ENCODE data around the gene XPO5. TPM values are rescaled to one million over a fixed set of nuclear protein-coding genes. Genes with fewer than 3 reads are reported as not detected.
A peak's percentile ranks its signal among the peaks of the same experiment; 100 is the strongest.

XPO5 gene
- total and polyA plus RNA-seq, 9 of the 15 experiments (the other 6 are each of a cell fraction or from before 2014, with no cell fraction given) = 36.0 to 170 (median 99.1) TPM

GRCh38 chr6:43477235-43478007 is 98.4 kb downstream of the XPO5 start, which contains the start of gene TJAP1 (continued):
- TF ChIP-seq ASH1L (IDR thresholded peaks at IDR 0.05; ENCODE audit: borderline replicate concordance, low read depth, partially characterized antibody) = no peak
- TF ChIP-seq SETDB1 (IDR thresholded peaks at IDR 0.05; ENCODE audit: low read length) = no peak
- TF ChIP-seq DIDO1 (tag; IDR thresholded peaks at IDR 0.05; ENCODE audit: low read depth) = peak; percentile 82; the same call in 1 of the 2 replicates
- TF ChIP-seq PKNOX1 (IDR thresholded peaks at IDR 0.05) = peak; percentile 77
- no peak for TF ChIP-seq ARID3B (CRISPR knock-in tag; IDR thresholded peaks at IDR 0.05; ENCODE audit: borderline replicate concordance)
- no peak for TF ChIP-seq DPF2 (IDR thresholded peaks at IDR 0.05)
- TF ChIP-seq SAFB2 (IDR thresholded peaks at IDR 0.05; ENCODE audit: borderline replicate concordance, low read depth, low read length, severe bottlenecking) = no peak
- no peak for TF ChIP-seq STAT6 (CRISPR knock-in tag; IDR thresholded peaks at IDR 0.05)
- TF ChIP-seq HDAC8 (tag; IDR thresholded peaks at IDR 0.05) = no peak
- TF ChIP-seq HSF4 (CRISPR knock-in tag; IDR thresholded peaks at IDR 0.05; ENCODE audit: borderline replicate concordance) = no peak
- no peak for TF ChIP-seq BCL6 (CRISPR knock-in tag; IDR thresholded peaks at IDR 0.05)
- TF ChIP-seq NFYB (IDR thresholded peaks at IDR 0.05; ENCODE audit: extremely low read depth, insufficient read length) = no peak
- no peak for TF ChIP-seq MLX (CRISPR knock-in tag; conservative IDR thresholded peaks at IDR 0.05)
- TF ChIP-seq TCFL5 (CRISPR knock-in tag; conservative IDR thresholded peaks at IDR 0.05) = no peak
- TF ChIP-seq ARID2 (IDR thresholded peaks at IDR 0.05) = no peak
- TF ChIP-seq HIVEP1 (CRISPR knock-in tag; IDR thresholded peaks at IDR 0.05) = peak; percentile 68; the same call in 1 of the 2 replicates
- no peak for TF ChIP-seq ZNF224 (CRISPR knock-in tag; IDR thresholded peaks at IDR 0.05)
- 0 out of 2 replicates have a peak, but pooled peaks have one; percentile 34 for TF ChIP-seq ZNF134 (CRISPR knock-in tag; conservative IDR thresholded peaks at IDR 0.05)
